ENCODE measurements around the gene SPINT1.

SPINT1 gene

DNA sequence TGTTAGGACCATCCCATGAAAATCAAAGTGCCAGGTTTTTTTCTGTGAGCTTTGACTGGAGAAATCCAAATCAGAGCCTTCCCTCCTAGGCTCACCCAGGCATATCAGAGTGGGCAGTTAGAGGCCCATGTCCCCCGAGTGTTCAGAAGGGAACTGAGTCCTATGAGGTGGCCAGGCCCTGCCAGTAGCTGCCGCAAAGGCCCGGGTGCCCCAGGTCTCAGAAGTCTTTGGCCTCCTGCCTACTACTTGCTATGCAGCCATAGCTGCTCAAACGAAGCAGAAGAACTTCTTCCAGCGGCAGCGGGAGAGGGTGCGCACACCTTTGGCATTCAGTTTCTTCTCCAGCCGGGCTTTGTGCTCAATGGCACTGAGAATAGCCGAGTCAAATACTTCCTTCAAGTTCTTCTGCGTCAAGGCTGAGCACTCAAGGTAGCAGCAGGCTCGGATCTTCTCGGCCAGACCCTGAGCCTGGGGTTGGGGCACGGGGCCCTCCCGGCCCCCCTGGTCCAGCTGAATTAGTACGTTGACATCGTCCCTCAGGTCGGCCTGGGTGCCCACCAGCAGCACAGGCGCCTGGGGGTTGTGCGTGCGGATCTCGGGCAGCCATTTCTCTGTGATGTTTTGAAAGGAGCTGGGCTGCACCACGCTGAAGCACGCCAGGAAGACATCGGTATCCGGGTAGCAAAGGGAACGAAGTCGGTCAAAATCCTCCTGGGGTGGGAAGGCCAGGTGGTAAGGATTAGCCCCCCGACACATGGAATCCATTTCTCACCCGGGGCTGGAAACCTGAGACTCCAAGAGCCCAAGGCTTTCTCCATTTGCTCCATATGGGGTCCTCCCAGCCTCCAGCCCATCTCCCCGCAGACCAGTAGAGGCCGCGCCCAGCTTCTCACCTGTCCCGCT lies 29.2 kb downstream of the SPINT1 start:
- Histone ChIP-seq H3K4me3 (ENCODE audit: low read length) (no peak overlapping the region), H2BK15ac (replicated peaks; ENCODE audit: low read depth) (no peak overlapping the region), H3K9ac (ENCODE audit: low read length) (no peak overlapping the region), H3K18ac (ENCODE audit: low read length) (no peak overlapping the region), H3K4me2 (ENCODE audit: low read length) (peak overlapping the region; percentile 95), H3K79me2 (ENCODE audit: control insufficient read depth, insufficient read depth, low read length) (no peaks in the 10 kb centered on the region), H3K36me3 (ENCODE audit: control insufficient read depth, insufficient read depth, low read length) (no peaks in the 10 kb centered on the region), H3K56ac (ENCODE audit: low read length) (peak overlapping the region; percentile 60), H3K27me3 (ENCODE audit: insufficient read depth, low read length, poor library complexity) (no peaks in the 10 kb centered on the region), H2BK5ac (ENCODE audit: low read length) (no peak overlapping the region), H2AK5ac (ENCODE audit: low read length) (no peak overlapping the region), H3K27ac (ENCODE audit: low read depth, low read length) (no peak overlapping the region), H3K23ac (ENCODE audit: low read length) (no peak overlapping the region), H3K4me1 (ENCODE audit: control insufficient read depth, low read depth, low read length) (peaks cover 9% of the 10 kb centered on the region), H3K79me1 (ENCODE audit: low read length) (no peaks in the 10 kb centered on the region), H3K4ac (ENCODE audit: low read depth, low read length) (no peak overlapping the region), H2BK120ac (ENCODE audit: low read depth, low read length) (no peak overlapping the region), H4K8ac (ENCODE audit: low read depth, low read length) (no peak overlapping the region), H4K5ac (ENCODE audit: low read length) (no peak overlapping the region)
- DNase-seq: no peak
- no CpG with 5 or more reads among the region's 33 CpGs for WGBS (ENCODE audit: extremely low coverage, insufficient coverage, low lambda C conversion rate)

DNA sequence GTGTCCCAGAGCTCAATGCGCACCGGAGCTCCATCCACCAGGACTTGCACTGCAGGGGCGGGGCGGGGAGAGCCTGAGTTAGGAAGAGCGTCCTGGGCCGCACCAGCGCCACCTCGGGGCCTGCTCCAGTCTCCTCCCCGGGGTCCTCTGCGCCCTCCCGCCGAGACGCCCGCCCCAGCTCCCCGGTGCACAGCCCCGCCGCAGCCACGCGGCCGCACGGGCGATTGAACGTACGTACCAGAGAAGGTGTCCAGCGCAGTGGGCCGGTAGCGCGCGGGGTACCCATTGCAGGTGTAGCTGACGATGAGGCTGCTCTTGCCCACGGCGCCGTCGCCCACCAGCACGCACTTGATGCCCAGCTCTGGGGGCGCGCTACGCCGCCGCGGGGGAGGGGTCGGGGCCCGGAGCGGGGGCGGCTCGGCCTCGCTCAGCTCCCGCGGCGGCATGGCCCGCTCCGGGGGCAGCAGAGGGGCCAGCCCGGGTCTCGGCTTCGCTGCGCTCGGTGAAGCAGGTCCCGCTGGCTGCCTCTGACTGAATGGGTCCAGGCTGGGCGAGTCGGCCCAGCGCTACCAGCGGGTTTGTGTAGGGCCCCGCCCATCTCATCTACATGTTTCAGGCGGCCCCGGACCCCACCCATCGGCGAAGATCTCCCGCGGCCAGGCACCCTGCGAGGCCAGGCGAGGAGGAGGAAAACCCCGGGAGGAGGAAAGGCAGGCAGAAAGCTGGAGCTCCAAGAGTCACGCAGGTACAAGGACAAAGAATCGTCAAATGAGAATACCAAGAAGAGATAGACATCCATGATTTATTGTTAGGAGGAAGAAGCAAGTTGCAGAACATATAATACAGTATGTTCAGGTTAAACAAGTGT lies 30.1 kb downstream of the SPINT1 start, which contains the start of gene RHOV:
Gene RHOV (minus strand): TSS at position 541 of the 868 bp plus-strand sequence. CDS start 95 bp downstream, at position 446.
- Histone ChIP-seq H3K79me2 (ENCODE audit: control insufficient read depth, insufficient read depth, low read length) (no peaks in the 10 kb centered on the region), H3K23ac (ENCODE audit: low read length) (no peak within 1 kb of the TSS), H4K8ac (ENCODE audit: low read depth, low read length) (no peak within 1 kb of the TSS), H3K4me3 (ENCODE audit: low read length) (peak within 1 kb of the TSS; percentile 36), H3K4me2 (ENCODE audit: low read length) (peak within 1 kb of the TSS; percentile 95), H3K18ac (ENCODE audit: low read length) (no peak within 1 kb of the TSS), H3K9ac (ENCODE audit: low read length) (peak within 1 kb of the TSS; percentile 72), H3K27ac (ENCODE audit: low read depth, low read length) (no peak within 1 kb of the TSS), H2BK5ac (ENCODE audit: low read length) (no peak within 1 kb of the TSS), H3K56ac (ENCODE audit: low read length) (peak within 1 kb of the TSS; percentile 87), H3K79me1 (ENCODE audit: low read length) (no peaks in the 10 kb centered on the region), H2BK120ac (ENCODE audit: low read depth, low read length) (no peak within 1 kb of the TSS), H2BK15ac (replicated peaks; ENCODE audit: low read depth) (no peak within 1 kb of the TSS), H3K4ac (ENCODE audit: low read depth, low read length) (no peak within 1 kb of the TSS), H3K36me3 (ENCODE audit: control insufficient read depth, insufficient read depth, low read length) (no peaks in the 10 kb centered on the region), H4K5ac (ENCODE audit: low read length) (no peak within 1 kb of the TSS), H3K4me1 (ENCODE audit: control insufficient read depth, low read depth, low read length) (peaks cover 9% of the 10 kb centered on the region), H2AK5ac (ENCODE audit: low read length) (no peak within 1 kb of the TSS), H3K27me3 (ENCODE audit: insufficient read depth, low read length, poor library complexity) (no peaks in the 10 kb centered on the region)
- no CpG with 5 or more reads among the region's 74 CpGs for WGBS (ENCODE audit: extremely low coverage, insufficient coverage, low lambda C conversion rate)
- peak; percentile 92 for DNase-seq

DNA sequence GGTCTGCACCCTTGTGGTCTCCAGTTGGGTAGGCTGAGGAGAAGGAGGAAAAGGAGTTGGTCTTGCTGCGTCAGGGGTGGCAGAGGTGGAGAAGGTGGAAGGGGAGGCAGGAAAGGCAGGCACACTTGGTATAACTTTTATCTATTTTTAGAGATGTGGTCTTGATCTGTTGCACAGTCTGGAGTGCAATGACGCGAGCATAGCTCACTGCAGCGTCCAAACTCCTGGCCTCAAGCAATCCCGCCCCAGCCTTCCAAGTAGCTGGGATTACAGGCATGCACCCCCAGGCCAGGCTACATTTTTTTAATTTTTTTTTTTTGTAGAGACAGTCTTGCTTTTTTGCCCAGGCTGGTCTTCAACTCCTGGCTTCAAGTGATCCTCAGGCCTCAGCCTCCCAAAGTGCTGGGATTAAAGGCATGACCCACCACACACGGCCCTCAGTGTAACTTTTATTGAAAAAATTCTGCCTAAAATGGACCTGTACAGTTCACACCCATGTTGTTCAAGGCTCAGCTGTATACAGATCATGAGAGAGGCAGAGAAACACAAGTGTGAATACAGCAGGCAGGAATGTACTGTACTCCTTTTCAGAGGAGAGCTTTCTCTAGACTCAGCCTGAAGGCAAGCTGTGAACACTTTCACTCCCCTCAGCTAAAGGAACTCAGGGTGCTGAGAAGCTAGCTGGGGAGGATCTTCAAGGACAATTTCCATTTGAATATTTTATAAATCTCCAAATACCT lies 32.3 kb downstream of the SPINT1 start:
- no peaks in the 10 kb centered on the region for H3K27me3 ChIP-seq (ENCODE audit: insufficient read depth, low read length, poor library complexity)

DNA sequence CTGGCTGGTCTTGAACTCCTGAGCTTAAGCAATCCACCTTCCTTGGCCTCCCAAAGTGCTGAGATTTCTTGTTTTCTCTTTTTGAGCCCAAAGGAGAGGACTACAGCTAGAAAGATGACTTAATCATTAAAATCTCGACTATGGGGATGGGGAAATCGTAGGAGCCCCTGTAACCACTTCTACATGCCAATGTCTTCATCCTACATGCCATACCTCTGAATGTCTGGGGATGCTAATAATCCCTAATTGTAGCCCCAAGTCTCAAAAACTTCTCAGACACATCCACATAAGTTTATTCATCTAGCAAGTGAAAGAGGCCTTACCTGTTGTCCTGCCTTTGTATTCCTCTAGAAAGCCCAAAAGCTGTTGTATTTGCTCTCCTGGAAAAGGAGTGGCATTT lies 33.8 kb downstream of the SPINT1 start:
- no peak overlapping the region for H2BK15ac ChIP-seq (replicated peaks; ENCODE audit: low read depth)
- DNase-seq: no peak
- H3K9ac ChIP-seq (ENCODE audit: low read length): no peak overlapping the region
- WGBS (ENCODE audit: extremely low coverage, insufficient coverage, low lambda C conversion rate): no CpG with 5 or more reads among the region's 2 CpGs
- H3K79me1 ChIP-seq (ENCODE audit: low read length): no peaks in the 10 kb centered on the region
- H3K23ac ChIP-seq (ENCODE audit: low read length): no peak overlapping the region
- H3K4me3 ChIP-seq (ENCODE audit: low read length): no peak overlapping the region
- no peaks in the 10 kb centered on the region for H3K79me2 ChIP-seq (ENCODE audit: control insufficient read depth, insufficient read depth, low read length)
- no peak overlapping the region for H2AK5ac ChIP-seq (ENCODE audit: low read length)
- no peak overlapping the region for H3K18ac ChIP-seq (ENCODE audit: low read length)
- no peak overlapping the region for H4K5ac ChIP-seq (ENCODE audit: low read length)
- H3K4me2 ChIP-seq (ENCODE audit: low read length): no peak overlapping the region
- no peak overlapping the region for H3K4ac ChIP-seq (ENCODE audit: low read depth, low read length)
- H3K4me1 ChIP-seq (ENCODE audit: control insufficient read depth, low read depth, low read length): peaks cover 4% of the 10 kb centered on the region
- H3K56ac ChIP-seq (ENCODE audit: low read length): no peak overlapping the region
- no peak overlapping the region for H2BK5ac ChIP-seq (ENCODE audit: low read length)
- H3K27me3 ChIP-seq (ENCODE audit: insufficient read depth, low read length, poor library complexity): no peaks in the 10 kb centered on the region
- no peaks in the 10 kb centered on the region for H3K36me3 ChIP-seq (ENCODE audit: control insufficient read depth, insufficient read depth, low read length)
- no peak overlapping the region for H3K27ac ChIP-seq (ENCODE audit: low read depth, low read length)
- no peak overlapping the region for H4K8ac ChIP-seq (ENCODE audit: low read depth, low read length)
- no peak overlapping the region for H2BK120ac ChIP-seq (ENCODE audit: low read depth, low read length)

More for the DNA sequence above, 32.3 kb downstream of the SPINT1 start:
- H4K8ac ChIP-seq (ENCODE audit: low read depth, low read length): no peak overlapping the region
- no peaks in the 10 kb centered on the region for H3K79me2 ChIP-seq (ENCODE audit: control insufficient read depth, insufficient read depth, low read length)
- H3K18ac ChIP-seq (ENCODE audit: low read length): no peak overlapping the region
- H2BK120ac ChIP-seq (ENCODE audit: low read depth, low read length): no peak overlapping the region
- no peak overlapping the region for H2BK5ac ChIP-seq (ENCODE audit: low read length)
- no peak overlapping the region for H2BK15ac ChIP-seq (replicated peaks; ENCODE audit: low read depth)
- DNase-seq: no peak
- no peak overlapping the region for H3K56ac ChIP-seq (ENCODE audit: low read length)
- H3K79me1 ChIP-seq (ENCODE audit: low read length): no peaks in the 10 kb centered on the region
- H4K5ac ChIP-seq (ENCODE audit: low read length): no peak overlapping the region
- H3K4me1 ChIP-seq (ENCODE audit: control insufficient read depth, low read depth, low read length): peaks cover 9% of the 10 kb centered on the region
- H3K4me2 ChIP-seq (ENCODE audit: low read length): no peak overlapping the region
- H3K36me3 ChIP-seq (ENCODE audit: control insufficient read depth, insufficient read depth, low read length): no peaks in the 10 kb centered on the region
- H3K4ac ChIP-seq (ENCODE audit: low read depth, low read length): no peak overlapping the region
- H3K9ac ChIP-seq (ENCODE audit: low read length): no peak overlapping the region
- no peak overlapping the region for H2AK5ac ChIP-seq (ENCODE audit: low read length)
- H3K27ac ChIP-seq (ENCODE audit: low read depth, low read length): no peak overlapping the region
- H3K4me3 ChIP-seq (ENCODE audit: low read length): no peak overlapping the region
- no CpG with 5 or more reads among the region's 6 CpGs for WGBS (ENCODE audit: extremely low coverage, insufficient coverage, low lambda C conversion rate)
- no peak overlapping the region for H3K23ac ChIP-seq (ENCODE audit: low read length)

DNA sequence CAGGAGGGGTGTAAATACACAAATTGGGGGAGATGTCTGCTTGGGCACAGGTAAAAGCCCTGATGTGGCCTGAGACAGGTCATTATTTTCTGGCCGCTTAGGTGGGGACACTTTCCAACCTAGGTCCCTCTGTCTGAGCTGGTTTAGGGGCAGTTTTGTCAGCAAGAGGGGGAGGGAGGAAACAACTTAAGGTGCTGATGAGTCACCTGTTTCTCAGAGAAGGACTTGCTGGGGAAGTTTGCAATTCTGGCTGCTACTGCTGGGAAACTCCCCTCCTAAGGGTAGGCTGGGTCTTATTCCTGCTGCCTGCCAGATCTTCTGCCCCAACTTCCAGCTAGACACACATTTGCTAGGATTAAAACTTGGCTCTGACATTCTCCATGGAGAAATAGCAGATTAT lies 34.9 kb downstream of the SPINT1 start:
- Histone ChIP-seq H3K4ac (ENCODE audit: low read depth, low read length) (no peak overlapping the region), H3K18ac (ENCODE audit: low read length) (no peak overlapping the region), H4K8ac (ENCODE audit: low read depth, low read length) (no peak overlapping the region), H2BK15ac (replicated peaks; ENCODE audit: low read depth) (no peak overlapping the region), H3K9ac (ENCODE audit: low read length) (no peak overlapping the region), H3K4me1 (ENCODE audit: control insufficient read depth, low read depth, low read length) (no peaks in the 10 kb centered on the region), H2AK5ac (ENCODE audit: low read length) (no peak overlapping the region), H4K5ac (ENCODE audit: low read length) (no peak overlapping the region), H3K56ac (ENCODE audit: low read length) (no peak overlapping the region), H3K79me2 (ENCODE audit: control insufficient read depth, insufficient read depth, low read length) (no peaks in the 10 kb centered on the region), H3K27ac (ENCODE audit: low read depth, low read length) (no peak overlapping the region), H2BK5ac (ENCODE audit: low read length) (no peak overlapping the region), H3K27me3 (ENCODE audit: insufficient read depth, low read length, poor library complexity) (no peaks in the 10 kb centered on the region), H3K4me3 (ENCODE audit: low read length) (no peak overlapping the region), H3K4me2 (ENCODE audit: low read length) (no peak overlapping the region), H2BK120ac (ENCODE audit: low read depth, low read length) (no peak overlapping the region), H3K36me3 (ENCODE audit: control insufficient read depth, insufficient read depth, low read length) (no peaks in the 10 kb centered on the region), H3K23ac (ENCODE audit: low read length) (no peak overlapping the region), H3K79me1 (ENCODE audit: low read length) (no peaks in the 10 kb centered on the region)
- no CpG with 5 or more reads among the region's 1 CpG for WGBS (ENCODE audit: extremely low coverage, insufficient coverage, low lambda C conversion rate)
- peak; percentile 73 for DNase-seq

Measured in mesendoderm (in vitro differentiated cells).